GM21515 (cell line): Measurements from ENCODE around the gene MTMR4.
"Not testable (repeated sequence)": the region's sequence is repeated elsewhere in the genome, so short reads cannot be mapped to it uniquely, and the experiment has no call there.

Experiments used
- ATAC-seq: cut with Tn5 transposase; IDR thresholded peaks from one replicate; pipeline ENCODE4 v1.9.1; 2021; ENCODE audit not compliant: unreplicated experiment

MTMR4 gene

GRCh38 chr17:58513965-58514769 lies at the start of gene MTMR4:
Gene MTMR4, minus strand, starts transcription at chr17:58514638. Its CDS starts 231 bp downstream, at chr17:58514407.
- ATAC-seq, result no peak

DNA sequence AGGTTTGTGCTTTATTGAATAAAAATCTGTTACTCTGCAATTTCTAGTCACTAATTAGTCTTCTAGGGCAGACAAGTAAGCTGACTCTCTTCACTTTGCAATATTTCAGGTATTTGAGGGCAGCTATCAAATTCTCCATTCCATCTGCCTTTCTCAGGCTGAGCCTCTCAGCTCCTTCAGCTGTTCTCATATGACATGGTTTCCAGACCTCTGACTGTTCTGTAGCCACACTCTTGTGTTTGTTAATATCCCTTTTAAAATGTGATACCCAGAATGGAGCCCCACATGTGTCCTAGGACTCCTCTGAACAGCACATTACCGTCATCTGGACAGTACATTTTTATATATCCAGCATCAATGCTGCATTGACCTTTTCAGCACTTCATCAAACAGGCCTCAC lies 46.1 kb upstream of the MTMR4 start:
- ATAC-seq, result no peak

DNA sequence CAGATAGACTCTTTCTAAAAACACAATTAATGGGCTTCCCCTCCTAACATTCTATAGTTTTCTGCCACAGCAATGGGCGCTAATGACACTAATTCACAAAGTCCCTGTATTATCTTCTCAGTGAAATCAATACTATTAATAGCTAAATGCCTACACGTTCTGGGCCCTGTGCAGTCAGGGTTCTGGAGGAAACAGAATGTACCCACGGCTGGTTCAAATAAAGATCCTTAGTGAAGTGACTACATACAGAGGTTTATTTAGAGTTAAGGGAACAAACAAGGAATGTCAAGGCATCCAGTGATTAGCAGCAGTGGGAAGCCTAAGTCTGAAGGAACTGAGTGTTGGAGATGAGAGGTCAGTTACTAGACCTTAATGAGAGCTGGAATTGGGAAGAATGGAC lies 43.5 kb upstream of the MTMR4 start:
- ATAC-seq, result no peak

- ATAC-seq, result no peak
Measured at GRCh38 chr17:58556833-58557250, 42.4 kb upstream of the MTMR4 start.

DNA sequence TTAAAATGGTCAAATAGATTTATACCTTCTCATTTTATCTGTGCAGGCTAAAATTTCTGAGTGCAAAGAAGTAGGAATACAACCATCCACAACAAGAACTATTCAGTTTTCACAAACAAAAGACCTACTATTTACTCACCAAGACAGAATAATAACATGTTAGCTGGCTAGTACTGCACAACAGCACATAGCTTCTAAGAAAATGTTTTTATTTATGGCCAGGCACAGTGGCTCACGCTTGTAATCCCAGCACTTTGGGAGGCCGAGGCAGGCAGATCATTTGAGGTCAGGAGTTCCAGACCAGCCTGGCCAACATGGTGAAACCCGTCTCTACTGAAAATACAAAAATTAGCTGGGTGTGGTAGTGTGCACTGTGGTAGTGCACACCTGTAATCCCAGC lies 40.7 kb upstream of the MTMR4 start:
- ATAC-seq, result not testable (repeated sequence)

DNA sequence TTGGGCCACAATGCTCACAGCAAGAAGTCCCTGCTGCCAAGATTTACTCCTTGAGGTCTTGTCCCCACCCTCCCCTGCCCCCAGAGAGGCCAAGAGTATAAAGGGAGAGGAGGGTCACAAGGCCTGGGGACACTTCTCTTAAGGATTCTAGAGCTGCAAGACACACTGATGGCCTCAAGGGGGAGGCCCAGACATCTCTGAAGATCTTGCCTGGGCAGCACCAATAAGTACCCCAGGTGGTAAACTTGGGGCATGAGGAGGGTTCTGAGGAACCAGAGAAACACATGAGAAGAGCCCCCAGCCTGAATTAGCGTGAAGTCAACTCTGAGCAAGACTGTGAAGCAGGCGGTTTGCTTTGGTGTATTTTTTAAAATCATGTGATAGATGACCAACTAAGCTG lies 26.8 kb upstream of the MTMR4 start:
- no peak for ATAC-seq

DNA sequence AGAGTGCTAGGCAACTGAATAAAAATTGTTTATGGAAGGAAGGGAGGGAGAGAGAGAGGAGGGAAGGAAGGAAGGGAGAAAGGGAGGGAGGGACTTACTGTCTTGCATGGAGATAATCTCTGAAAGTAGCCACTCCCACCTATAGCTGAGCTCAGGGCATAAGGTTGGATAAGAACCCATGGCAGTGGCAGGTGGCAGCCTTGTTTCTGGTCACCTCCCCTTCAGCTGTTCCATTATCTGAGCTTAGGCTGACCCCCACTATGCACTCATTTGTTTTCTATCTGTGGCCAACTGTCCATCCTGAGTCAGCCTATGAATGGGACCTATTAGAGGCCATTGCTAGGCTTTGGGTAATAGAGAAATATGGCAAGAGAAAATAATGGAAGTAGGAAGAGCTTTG lies 25.3 kb upstream of the MTMR4 start:
- no peak for ATAC-seq

- ATAC-seq, result no peak
Measured at GRCh38 chr17:58538811-58539409, 24.5 kb upstream of the MTMR4 start.

- ATAC-seq, result no peak
Measured at GRCh38 chr17:58537266-58537665, 22.8 kb upstream of the MTMR4 start.

DNA sequence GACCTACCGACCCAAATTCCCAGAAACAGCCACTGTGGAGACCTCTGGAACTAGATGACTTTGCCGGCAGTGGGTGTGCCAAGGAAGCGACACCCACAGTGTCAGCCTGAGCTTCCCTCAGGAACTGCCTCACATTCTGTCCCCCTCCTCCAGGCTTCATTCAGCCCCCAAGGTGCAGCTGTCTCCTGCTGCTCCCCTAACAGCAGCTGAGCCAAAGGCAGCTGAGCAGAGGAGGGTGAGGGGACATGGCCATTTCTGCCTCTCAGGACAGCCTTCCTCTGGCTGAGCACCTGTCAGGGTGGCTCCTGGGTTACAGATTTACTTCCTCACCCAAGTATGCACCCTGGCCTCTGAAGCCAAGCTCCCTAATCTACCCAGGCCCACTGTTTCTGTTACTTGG lies 22.1 kb upstream of the MTMR4 start:
- no peak for ATAC-seq

- no peak for ATAC-seq
Measured at GRCh38 chr17:58535431-58535830, 21.0 kb upstream of the MTMR4 start.

GRCh38 chr17:58534901-58535421 lies 20.5 kb upstream of the MTMR4 start:
- no peak for ATAC-seq

DNA sequence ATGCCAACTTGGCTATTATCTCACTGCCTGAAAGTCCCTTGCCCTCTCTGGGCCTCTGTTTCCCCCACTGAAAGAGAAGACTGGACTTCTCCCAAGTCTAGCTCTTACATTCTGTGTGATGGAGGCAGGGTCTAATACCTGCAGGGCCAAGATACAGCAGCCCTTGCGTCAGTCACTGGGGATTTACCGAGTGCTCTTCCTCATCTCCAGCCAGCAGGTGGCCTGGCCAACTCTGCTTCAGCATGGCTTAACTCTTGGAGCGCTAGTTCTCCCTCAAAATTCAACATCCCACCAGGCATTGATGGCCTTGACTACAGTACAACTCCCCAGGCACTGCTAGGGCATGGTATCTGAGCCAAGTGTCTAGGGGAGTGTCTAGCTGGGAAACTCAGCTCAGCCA lies 19.9 kb upstream of the MTMR4 start:
- no peak for ATAC-seq

DNA sequence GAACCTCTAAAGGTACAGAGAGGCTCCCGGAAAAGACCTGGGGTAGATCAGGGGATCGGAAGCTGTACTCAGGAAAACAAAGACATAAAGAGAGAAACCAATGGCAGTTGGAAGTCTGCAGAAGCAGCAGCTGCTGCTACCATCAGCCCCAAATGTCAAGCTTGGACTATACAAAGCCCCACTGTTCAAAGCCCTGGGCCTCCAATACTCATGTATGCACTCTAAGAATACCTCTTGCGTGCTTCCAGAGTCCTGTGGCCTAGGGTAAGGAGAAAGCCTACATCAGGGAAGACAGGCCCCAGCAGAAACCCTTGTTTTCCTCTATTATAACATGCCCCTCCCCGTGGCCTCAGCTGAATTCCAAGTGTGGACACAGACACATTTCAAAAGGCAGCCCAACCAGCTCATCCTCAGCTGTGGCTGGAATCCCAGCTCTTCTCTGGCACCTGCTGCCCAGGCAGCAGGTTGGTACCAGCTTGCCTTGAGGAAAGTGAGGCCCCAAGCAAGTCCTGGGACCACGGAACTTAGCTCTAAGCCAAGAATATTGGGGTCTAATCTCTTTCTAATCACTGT lies 19.3 kb upstream of the MTMR4 start:
- ATAC-seq, result no peak

DNA sequence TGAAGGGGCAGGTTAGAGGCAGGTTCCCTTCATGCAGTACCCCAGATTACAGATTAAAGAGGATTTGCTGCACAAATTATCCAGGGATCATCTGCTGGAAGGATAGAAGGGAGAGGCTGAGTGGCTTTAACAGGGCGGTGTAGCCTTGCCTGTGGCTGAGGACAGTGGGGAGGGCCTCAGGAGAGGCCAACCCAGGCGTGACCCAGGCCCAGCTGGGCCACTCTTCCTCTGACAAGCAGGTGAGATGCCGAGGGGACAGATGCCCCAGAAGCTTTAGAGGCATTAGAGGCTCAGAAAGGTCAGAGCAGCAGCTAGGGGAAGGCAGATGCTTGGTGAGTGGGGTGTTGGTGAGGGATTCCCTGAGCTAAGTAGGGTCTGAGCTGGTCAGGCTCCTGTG lies 18.1 kb upstream of the MTMR4 start:
- ATAC-seq, result no peak

GRCh38 chr17:58531661-58532554 lies 17.5 kb upstream of the MTMR4 start:
- no peak for ATAC-seq

- ATAC-seq, result no peak
Measured at GRCh38 chr17:58531122-58531521, 16.7 kb upstream of the MTMR4 start.

- ATAC-seq, result no peak
Measured at GRCh38 chr17:58530655-58531054, 16.2 kb upstream of the MTMR4 start.

DNA sequence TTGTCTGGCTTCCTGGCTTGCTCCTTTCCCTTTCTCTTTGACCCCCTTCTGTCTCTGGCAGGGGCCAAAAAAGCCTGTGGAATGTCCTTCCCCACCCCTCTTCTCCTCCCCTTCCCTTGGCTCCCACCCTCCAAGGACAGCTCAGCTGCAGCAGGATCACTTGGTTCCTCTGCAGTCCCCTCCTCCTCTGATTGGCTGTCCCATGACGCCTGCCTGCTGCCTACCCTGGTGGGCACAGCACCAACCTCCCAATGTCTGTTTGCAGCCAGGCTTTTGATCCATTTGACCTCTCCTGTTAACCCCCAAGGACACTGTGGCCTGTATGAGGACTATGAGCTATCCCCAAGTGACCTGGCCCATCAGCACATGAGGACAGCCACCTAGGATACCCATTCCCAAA lies 14.8 kb upstream of the MTMR4 start:
- ATAC-seq, result no peak

DNA sequence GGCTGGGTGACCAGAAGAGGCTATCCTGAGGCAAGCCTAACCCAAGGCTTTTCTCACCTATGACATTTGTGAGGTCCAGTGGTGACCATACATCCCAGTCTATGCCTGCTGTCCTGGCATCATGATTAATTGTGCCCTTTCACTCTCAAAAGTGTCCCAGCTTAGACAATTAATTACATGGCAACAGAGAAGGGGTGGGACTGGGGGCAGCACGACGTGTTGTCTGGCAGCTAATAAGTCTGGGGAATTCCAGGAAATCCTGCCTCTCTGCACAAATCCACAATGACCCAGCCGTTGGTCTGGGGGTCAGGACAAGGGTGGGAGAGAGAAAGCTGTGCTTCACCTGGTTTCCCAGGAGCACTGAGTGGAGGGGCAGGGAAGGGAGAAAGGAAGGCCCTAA lies 14.0 kb upstream of the MTMR4 start:
- ATAC-seq, result no peak

GRCh38 chr17:58527949-58528348 lies 13.5 kb upstream of the MTMR4 start:
- ATAC-seq, result no peak
